ENCODE data around the gene INF2. TPM values are rescaled to one million over a fixed set of nuclear protein-coding genes. Genes with fewer than 3 reads are reported as not detected.
"Not testable (repeated sequence)": the region's sequence is repeated elsewhere in the genome, so short reads cannot be mapped to it uniquely, and the experiment has no call there.

INF2 gene
- polyA plus RNA-seq, 1 donor (not counting 4 experiments of a cell fraction or from before 2014, with no cell fraction given), result 22.6 TPM

DNA sequence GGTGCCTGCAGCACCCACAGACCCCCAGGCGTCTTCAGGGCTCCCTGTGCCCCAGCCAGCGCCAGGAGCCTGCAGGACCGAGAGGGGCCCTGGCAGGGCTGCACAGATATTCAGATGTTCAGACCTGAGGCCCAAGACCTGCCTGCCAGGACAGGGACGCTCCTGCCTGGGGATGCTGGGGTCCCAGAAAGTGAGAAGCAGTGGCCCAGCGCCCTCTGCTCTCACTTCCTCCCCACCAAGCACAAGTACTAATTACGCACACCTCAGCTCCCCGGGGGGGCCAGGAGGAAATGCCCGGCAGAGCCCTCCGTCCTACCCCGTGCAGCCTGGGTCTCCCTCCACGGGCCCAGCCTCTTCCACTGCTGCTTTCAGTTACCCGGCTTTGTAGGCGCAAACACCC, 28.8 kb upstream of the INF2 start:
- FAIRE-seq, result no peak
- no peaks in the 10 kb centered on the region for H3K9me3 ChIP-seq (ENCODE audit: control insufficient read depth, low read depth, low read length)
- no peak overlapping the region for H3K27ac ChIP-seq (ENCODE audit: control insufficient read depth, insufficient read depth, low read length)
- H3K4me1 ChIP-seq (ENCODE audit: control insufficient read depth, extremely low read depth, insufficient read depth, low read length), result no peaks in the 10 kb centered on the region
- H3K27me3 ChIP-seq (ENCODE audit: control insufficient read depth, extremely low read depth, insufficient read depth, low read length), result peaks cover 28% of the 10 kb centered on the region
- DNase-seq (ENCODE audit: low read depth, low spot score), result no peak
- no peak overlapping the region for H3K4me2 ChIP-seq (ENCODE audit: control insufficient read depth, extremely low read depth, insufficient read depth, low read depth, low read length)
- H2AFZ ChIP-seq (ENCODE audit: control insufficient read depth, low read length), result no peak overlapping the region
- no peak overlapping the region for H3K4me3 ChIP-seq (ENCODE audit: control insufficient read depth in 2 of 3, extremely low read depth in 1 of 3, insufficient read depth in 2 of 3, low read depth in 1 of 3, low read length in 3 of 3)
- no peaks in the 10 kb centered on the region for H3K36me3 ChIP-seq (ENCODE audit: control insufficient read depth in 2 of 2, extremely low read depth in 1 of 2, insufficient read depth in 2 of 2, low read length in 2 of 2)
- no peaks in the 10 kb centered on the region for H3K9me1 ChIP-seq (ENCODE audit: control insufficient read depth, extremely low read depth, insufficient read depth, low read length)
- no peak overlapping the region for H3K9ac ChIP-seq (ENCODE audit: control insufficient read depth, extremely low read depth, insufficient read depth, low read length)
- no peaks in the 10 kb centered on the region for H4K20me1 ChIP-seq (ENCODE audit: control insufficient read depth, extremely low read depth, insufficient read depth, low read length)
- dilution Hi-C loops (cut with MboI; ENCODE audit: extremely low pct_ligation_motif_present, low sequenced_read_pairs), result no loop called here
- no peak for TF ChIP-seq EZH2 (IDR thresholded peaks at IDR 0.05; ENCODE audit: low read length)
- TF ChIP-seq, protein P1, sequence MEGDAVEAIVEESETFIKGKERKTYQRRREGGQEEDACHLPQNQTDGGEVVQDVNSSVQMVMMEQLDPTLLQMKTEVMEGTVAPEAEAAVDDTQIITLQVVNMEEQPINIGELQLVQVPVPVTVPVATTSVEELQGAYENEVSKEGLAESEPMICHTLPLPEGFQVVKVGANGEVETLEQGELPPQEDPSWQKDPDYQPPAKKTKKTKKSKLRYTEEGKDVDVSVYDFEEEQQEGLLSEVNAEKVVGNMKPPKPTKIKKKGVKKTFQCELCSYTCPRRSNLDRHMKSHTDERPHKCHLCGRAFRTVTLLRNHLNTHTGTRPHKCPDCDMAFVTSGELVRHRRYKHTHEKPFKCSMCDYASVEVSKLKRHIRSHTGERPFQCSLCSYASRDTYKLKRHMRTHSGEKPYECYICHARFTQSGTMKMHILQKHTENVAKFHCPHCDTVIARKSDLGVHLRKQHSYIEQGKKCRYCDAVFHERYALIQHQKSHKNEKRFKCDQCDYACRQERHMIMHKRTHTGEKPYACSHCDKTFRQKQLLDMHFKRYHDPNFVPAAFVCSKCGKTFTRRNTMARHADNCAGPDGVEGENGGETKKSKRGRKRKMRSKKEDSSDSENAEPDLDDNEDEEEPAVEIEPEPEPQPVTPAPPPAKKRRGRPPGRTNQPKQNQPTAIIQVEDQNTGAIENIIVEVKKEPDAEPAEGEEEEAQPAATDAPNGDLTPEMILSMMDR (optimal IDR thresholded peaks at IDR 0.05 in 1 of 3, IDR thresholded peaks at IDR 0.05 in 1 of 3, conservative IDR thresholded peaks at IDR 0.05 in 1 of 3; ENCODE audit: extremely low read depth in 1 of 3, insufficient read depth in 2 of 3, low read length in 3 of 3), result no peak
- H3K79me2 ChIP-seq (ENCODE audit: control insufficient read depth, insufficient read depth, low read length), result no peaks in the 10 kb centered on the region

DNA sequence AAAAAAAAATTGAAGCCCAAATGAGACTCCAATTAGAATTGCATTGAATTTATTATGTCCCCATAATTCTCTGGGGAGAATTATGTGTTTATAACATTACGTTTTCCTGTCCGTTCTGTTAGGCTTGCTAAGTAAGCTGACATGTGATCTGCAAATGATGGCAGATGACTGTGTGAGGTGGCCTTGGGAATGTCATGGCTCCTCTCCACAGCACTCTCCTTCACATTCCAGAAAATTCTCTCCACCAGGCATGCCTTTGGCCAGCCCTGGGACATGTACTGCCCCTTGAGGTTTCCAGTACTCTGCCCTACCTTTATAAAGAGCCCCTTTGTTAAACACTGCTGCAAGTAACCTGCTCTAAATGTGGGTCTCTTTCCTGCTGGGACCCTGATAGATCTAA, 28.3 kb upstream of the INF2 start:
- Histone ChIP-seq H3K27me3 (ENCODE audit: control insufficient read depth, extremely low read depth, insufficient read depth, low read length) (peaks cover 23% of the 10 kb centered on the region), H3K79me2 (ENCODE audit: control insufficient read depth, insufficient read depth, low read length) (no peaks in the 10 kb centered on the region), H4K20me1 (ENCODE audit: control insufficient read depth, extremely low read depth, insufficient read depth, low read length) (no peaks in the 10 kb centered on the region), H3K4me2 (ENCODE audit: control insufficient read depth, extremely low read depth, insufficient read depth, low read depth, low read length) (no peak overlapping the region), H3K9me1 (ENCODE audit: control insufficient read depth, extremely low read depth, insufficient read depth, low read length) (no peaks in the 10 kb centered on the region), H3K27ac (ENCODE audit: control insufficient read depth, insufficient read depth, low read length) (no peak overlapping the region), H3K9me3 (ENCODE audit: control insufficient read depth, low read depth, low read length) (no peaks in the 10 kb centered on the region), H3K4me1 (ENCODE audit: control insufficient read depth, extremely low read depth, insufficient read depth, low read length) (no peaks in the 10 kb centered on the region), H3K4me3 (ENCODE audit: control insufficient read depth in 2 of 3, extremely low read depth in 1 of 3, insufficient read depth in 2 of 3, low read depth in 1 of 3, low read length in 3 of 3) (no peak overlapping the region), H3K36me3 (ENCODE audit: control insufficient read depth in 2 of 2, extremely low read depth in 1 of 2, insufficient read depth in 2 of 2, low read length in 2 of 2) (no peaks in the 10 kb centered on the region), H2AFZ (ENCODE audit: control insufficient read depth, low read length) (no peak overlapping the region), H3K9ac (ENCODE audit: control insufficient read depth, extremely low read depth, insufficient read depth, low read length) (no peak overlapping the region)
- dilution Hi-C loops (cut with MboI; ENCODE audit: extremely low pct_ligation_motif_present, low sequenced_read_pairs), result no loop called here
- no peak for FAIRE-seq
- DNase-seq (ENCODE audit: low read depth, low spot score), result no peak
- no peak for TF ChIP-seq EZH2 (IDR thresholded peaks at IDR 0.05; ENCODE audit: low read length)
- TF ChIP-seq, protein P1 (optimal IDR thresholded peaks at IDR 0.05 in 1 of 3, IDR thresholded peaks at IDR 0.05 in 1 of 3, conservative IDR thresholded peaks at IDR 0.05 in 1 of 3; ENCODE audit: extremely low read depth in 1 of 3, insufficient read depth in 2 of 3, low read length in 3 of 3), result no peak

DNA sequence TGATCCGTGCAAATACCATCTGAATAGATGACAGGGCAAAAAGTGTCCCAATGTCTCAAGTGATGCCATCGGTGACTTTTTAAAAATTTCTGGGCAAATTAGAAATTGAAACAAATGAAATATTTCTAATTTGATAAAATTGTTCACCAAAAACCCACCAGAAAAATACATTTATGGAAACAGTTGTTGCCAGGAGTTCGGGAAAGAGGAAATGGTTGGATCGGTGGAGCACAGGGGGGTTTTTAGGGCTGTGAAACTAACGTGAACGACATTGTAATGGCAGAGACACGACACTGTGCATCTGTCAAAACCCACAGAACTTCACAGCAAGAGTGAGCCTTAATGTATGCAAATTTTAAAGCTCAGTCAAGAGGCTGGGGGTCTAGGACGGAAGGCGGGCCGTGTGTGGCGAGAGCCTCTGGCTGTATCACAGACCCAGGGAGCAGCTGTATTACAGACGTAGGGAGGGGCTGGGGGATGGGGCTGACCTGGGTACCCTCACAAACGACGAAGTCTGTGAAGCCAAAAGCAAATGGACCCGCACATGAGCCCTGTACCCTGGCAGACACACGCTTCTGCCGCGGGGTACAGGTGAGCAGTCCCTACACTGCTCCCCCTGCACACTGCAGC, 27.8 kb upstream of the INF2 start:
- H3K36me3 ChIP-seq (ENCODE audit: control insufficient read depth in 2 of 2, extremely low read depth in 1 of 2, insufficient read depth in 2 of 2, low read length in 2 of 2); DNase-seq (ENCODE audit: low read depth, low spot score); H3K9me1 ChIP-seq (ENCODE audit: control insufficient read depth, extremely low read depth, insufficient read depth, low read length); H3K4me1 ChIP-seq (ENCODE audit: control insufficient read depth, extremely low read depth, insufficient read depth, low read length); H3K79me2 ChIP-seq (ENCODE audit: control insufficient read depth, insufficient read depth, low read length); H4K20me1 ChIP-seq (ENCODE audit: control insufficient read depth, extremely low read depth, insufficient read depth, low read length); H3K9ac ChIP-seq (ENCODE audit: control insufficient read depth, extremely low read depth, insufficient read depth, low read length); dilution Hi-C loops (cut with MboI; ENCODE audit: extremely low pct_ligation_motif_present, low sequenced_read_pairs); H3K27ac ChIP-seq (ENCODE audit: control insufficient read depth, insufficient read depth, low read length); FAIRE-seq; H2AFZ ChIP-seq (ENCODE audit: control insufficient read depth, low read length); H3K9me3 ChIP-seq (ENCODE audit: control insufficient read depth, low read depth, low read length); H3K4me3 ChIP-seq (ENCODE audit: control insufficient read depth in 2 of 3, extremely low read depth in 1 of 3, insufficient read depth in 2 of 3, low read depth in 1 of 3, low read length in 3 of 3); H3K4me2 ChIP-seq (ENCODE audit: control insufficient read depth, extremely low read depth, insufficient read depth, low read depth, low read length): not testable (repeated sequence)
- H3K27me3 ChIP-seq (ENCODE audit: control insufficient read depth, extremely low read depth, insufficient read depth, low read length), result peaks cover 20% of the 10 kb centered on the region

DNA sequence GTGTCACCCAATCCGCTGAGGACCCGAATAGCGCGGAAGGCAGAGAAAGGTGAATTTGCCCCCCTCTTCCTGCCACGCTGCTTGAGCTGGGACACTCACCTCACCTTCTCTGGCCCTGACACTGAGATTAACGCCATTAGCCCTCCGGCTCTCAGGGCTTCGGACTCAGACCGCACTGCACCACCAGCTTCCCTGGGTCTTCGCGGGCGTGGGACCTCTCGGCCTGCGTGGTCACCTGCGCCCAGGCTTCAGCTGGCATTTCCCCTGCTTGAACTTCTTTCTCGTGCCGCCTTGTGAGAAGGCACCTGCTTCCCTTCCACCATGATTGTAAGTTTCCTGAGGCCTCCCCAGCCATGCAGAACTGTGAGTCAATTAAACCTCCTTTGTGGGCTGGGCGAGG, 26.9 kb upstream of the INF2 start:
- dilution Hi-C loops (cut with MboI; ENCODE audit: extremely low pct_ligation_motif_present, low sequenced_read_pairs), result not testable (repeated sequence)

More for the DNA sequence above, 26.9 kb upstream of the INF2 start:
- not testable (repeated sequence) for H4K20me1 ChIP-seq (ENCODE audit: control insufficient read depth, extremely low read depth, insufficient read depth, low read length); H3K27ac ChIP-seq (ENCODE audit: control insufficient read depth, insufficient read depth, low read length); H3K9ac ChIP-seq (ENCODE audit: control insufficient read depth, extremely low read depth, insufficient read depth, low read length); H3K4me1 ChIP-seq (ENCODE audit: control insufficient read depth, extremely low read depth, insufficient read depth, low read length); H3K9me1 ChIP-seq (ENCODE audit: control insufficient read depth, extremely low read depth, insufficient read depth, low read length); FAIRE-seq; H3K79me2 ChIP-seq (ENCODE audit: control insufficient read depth, insufficient read depth, low read length); H2AFZ ChIP-seq (ENCODE audit: control insufficient read depth, low read length); H3K36me3 ChIP-seq (ENCODE audit: control insufficient read depth in 2 of 2, extremely low read depth in 1 of 2, insufficient read depth in 2 of 2, low read length in 2 of 2); DNase-seq (ENCODE audit: low read depth, low spot score); H3K9me3 ChIP-seq (ENCODE audit: control insufficient read depth, low read depth, low read length); H3K4me2 ChIP-seq (ENCODE audit: control insufficient read depth, extremely low read depth, insufficient read depth, low read depth, low read length); H3K4me3 ChIP-seq (ENCODE audit: control insufficient read depth in 2 of 3, extremely low read depth in 1 of 3, insufficient read depth in 2 of 3, low read depth in 1 of 3, low read length in 3 of 3)
- peaks cover 20% of the 10 kb centered on the region for H3K27me3 ChIP-seq (ENCODE audit: control insufficient read depth, extremely low read depth, insufficient read depth, low read length)

Data from keratinocyte (primary cell).